ENCODE measurements around the gene NOS3. TPM values are rescaled to one million over a fixed set of nuclear protein-coding genes. Genes with fewer than 3 reads are reported as not detected.

The NOS3 gene
- total and polyA plus RNA-seq, 9 of the 15 experiments (the other 6 are each of a cell fraction or from before 2014, with no cell fraction given): 1.1 to 121 (median 23.6) TPM

GRCh38 chr7:150983893-150984368 lies 6.9 kb upstream of the NOS3 start (continued):
- TF ChIP-seq THAP12 (CRISPR knock-in tag; IDR thresholded peaks at IDR 0.05) (no peak), ZNF354B (CRISPR knock-in tag; IDR thresholded peaks at IDR 0.05) (peak; percentile 43; the same call in 1 of the 2 replicates), CREM (IDR thresholded peaks at IDR 0.05; ENCODE audit: low read depth) (no peak), TCF3 (CRISPR knock-in tag; IDR thresholded peaks at IDR 0.05) (no peak; the same call in 1 of the 2 replicates), TBP (optimal IDR thresholded peaks at IDR 0.05; ENCODE audit: low read depth, low read length) (no peak), CHCHD3 (CRISPR knock-in tag; IDR thresholded peaks at IDR 0.05) (no peak), ZNF79 (CRISPR knock-in tag; IDR thresholded peaks at IDR 0.05; ENCODE audit: low read depth) (no peak), TSC22D4 (tag; IDR thresholded peaks at IDR 0.05) (no peak), NONO (IDR thresholded peaks at IDR 0.05; ENCODE audit: low read depth in 2 of 2, low read length in 1 of 2) (no peak), SREBF2 (CRISPR knock-in tag; IDR thresholded peaks at IDR 0.05) (0 out of 2 replicates have a peak, but pooled peaks have one; percentile 70), SMARCB1 (IDR thresholded peaks at IDR 0.05; ENCODE audit: insufficient read length, low read depth) (no peak), BMI1 (IDR thresholded peaks at IDR 0.05; ENCODE audit: low read length) (no peak), PHF21A (IDR thresholded peaks at IDR 0.05; ENCODE audit: borderline replicate concordance, low read depth) (no peak), ZNF766 (CRISPR knock-in tag; conservative IDR thresholded peaks at IDR 0.05) (peak; percentile 94), ARID3B (CRISPR knock-in tag; IDR thresholded peaks at IDR 0.05; ENCODE audit: borderline replicate concordance) (no peak), EP300 (IDR thresholded peaks at IDR 0.05; ENCODE audit: low read length) (no peak)
- TF ChIP-seq, protein P1, sequence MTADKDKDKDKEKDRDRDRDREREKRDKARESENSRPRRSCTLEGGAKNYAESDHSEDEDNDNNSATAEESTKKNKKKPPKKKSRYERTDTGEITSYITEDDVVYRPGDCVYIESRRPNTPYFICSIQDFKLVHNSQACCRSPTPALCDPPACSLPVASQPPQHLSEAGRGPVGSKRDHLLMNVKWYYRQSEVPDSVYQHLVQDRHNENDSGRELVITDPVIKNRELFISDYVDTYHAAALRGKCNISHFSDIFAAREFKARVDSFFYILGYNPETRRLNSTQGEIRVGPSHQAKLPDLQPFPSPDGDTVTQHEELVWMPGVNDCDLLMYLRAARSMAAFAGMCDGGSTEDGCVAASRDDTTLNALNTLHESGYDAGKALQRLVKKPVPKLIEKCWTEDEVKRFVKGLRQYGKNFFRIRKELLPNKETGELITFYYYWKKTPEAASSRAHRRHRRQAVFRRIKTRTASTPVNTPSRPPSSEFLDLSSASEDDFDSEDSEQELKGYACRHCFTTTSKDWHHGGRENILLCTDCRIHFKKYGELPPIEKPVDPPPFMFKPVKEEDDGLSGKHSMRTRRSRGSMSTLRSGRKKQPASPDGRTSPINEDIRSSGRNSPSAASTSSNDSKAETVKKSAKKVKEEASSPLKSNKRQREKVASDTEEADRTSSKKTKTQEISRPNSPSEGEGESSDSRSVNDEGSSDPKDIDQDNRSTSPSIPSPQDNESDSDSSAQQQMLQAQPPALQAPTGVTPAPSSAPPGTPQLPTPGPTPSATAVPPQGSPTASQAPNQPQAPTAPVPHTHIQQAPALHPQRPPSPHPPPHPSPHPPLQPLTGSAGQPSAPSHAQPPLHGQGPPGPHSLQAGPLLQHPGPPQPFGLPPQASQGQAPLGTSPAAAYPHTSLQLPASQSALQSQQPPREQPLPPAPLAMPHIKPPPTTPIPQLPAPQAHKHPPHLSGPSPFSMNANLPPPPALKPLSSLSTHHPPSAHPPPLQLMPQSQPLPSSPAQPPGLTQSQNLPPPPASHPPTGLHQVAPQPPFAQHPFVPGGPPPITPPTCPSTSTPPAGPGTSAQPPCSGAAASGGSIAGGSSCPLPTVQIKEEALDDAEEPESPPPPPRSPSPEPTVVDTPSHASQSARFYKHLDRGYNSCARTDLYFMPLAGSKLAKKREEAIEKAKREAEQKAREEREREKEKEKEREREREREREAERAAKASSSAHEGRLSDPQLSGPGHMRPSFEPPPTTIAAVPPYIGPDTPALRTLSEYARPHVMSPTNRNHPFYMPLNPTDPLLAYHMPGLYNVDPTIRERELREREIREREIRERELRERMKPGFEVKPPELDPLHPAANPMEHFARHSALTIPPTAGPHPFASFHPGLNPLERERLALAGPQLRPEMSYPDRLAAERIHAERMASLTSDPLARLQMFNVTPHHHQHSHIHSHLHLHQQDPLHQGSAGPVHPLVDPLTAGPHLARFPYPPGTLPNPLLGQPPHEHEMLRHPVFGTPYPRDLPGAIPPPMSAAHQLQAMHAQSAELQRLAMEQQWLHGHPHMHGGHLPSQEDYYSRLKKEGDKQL (CRISPR knock-in tag; IDR thresholded peaks at IDR 0.05; ENCODE audit: borderline replicate concordance): no peak
- TF ChIP-seq, protein P2, sequence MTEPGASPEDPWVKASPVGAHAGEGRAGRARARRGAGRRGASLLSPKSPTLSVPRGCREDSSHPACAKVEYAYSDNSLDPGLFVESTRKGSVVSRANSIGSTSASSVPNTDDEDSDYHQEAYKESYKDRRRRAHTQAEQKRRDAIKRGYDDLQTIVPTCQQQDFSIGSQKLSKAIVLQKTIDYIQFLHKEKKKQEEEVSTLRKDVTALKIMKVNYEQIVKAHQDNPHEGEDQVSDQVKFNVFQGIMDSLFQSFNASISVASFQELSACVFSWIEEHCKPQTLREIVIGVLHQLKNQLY (CRISPR knock-in tag; conservative IDR thresholded peaks at IDR 0.05): peak in 1 of 2 experiments; percentile 84; a peak in 1 of 4 replicates

Measured in K562 (cell line).